Astrocyte of the spinal cord (primary cell): ENCODE measurements around the gene FKBP2.
A peak's percentile ranks its signal among the peaks of the same experiment; 100 is the strongest.

Experiments used
- DNase-seq: peaks from one replicate; pipeline ENCODE4 v3.0.0; 2011; ENCODE audit warnings: low read depth, low spot score
- H3K4me3 ChIP-seq: 2 replicates; pipeline ENCODE4 v1.5.1; 2011; ENCODE audit warnings: low read depth, mild to moderate bottlenecking, low read length, moderate library complexity
- in situ Hi-C: cut with HindIII; loops from 2 replicates; pipeline ENCODE4 v1.10.0; 2017; ENCODE audit warnings: low sequenced_read_pairs
- TF ChIP-seq, protein P1 (sequence below): IDR thresholded peaks from 2 replicates; pipeline ENCODE4 v1.5.1; 2012; ENCODE audit warnings: low read depth, mild to moderate bottlenecking, low read length, inconsistent platforms

Gene FKBP2

DNA sequence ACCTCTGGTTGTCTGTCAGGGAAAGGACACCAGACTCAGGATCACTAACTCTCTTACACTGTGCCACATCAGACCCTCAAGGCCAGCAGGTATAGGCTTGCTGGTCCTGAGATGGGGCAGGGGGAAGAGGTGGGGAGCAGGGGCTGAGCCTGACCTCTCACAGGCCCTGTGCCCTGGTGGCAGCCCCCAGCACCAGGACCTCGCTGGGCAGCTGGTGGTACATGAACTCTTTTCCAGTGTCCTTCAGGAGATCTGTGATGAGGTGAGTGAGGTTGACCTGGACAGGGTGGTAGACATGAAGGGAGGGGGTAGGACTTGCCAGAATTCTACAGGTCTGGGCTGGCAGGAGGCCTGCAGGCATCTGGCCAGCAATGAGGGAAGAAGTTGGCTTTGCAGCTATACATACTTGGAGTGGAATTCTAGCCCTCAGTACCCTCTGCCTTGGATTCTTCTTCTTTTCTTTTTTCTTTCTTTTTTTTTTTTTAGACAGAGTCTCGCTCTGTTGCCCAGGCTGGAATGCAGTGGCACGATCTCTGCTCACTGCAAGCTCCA is 13.4 kb upstream of the FKBP2 start:
- TF ChIP-seq, protein P1, sequence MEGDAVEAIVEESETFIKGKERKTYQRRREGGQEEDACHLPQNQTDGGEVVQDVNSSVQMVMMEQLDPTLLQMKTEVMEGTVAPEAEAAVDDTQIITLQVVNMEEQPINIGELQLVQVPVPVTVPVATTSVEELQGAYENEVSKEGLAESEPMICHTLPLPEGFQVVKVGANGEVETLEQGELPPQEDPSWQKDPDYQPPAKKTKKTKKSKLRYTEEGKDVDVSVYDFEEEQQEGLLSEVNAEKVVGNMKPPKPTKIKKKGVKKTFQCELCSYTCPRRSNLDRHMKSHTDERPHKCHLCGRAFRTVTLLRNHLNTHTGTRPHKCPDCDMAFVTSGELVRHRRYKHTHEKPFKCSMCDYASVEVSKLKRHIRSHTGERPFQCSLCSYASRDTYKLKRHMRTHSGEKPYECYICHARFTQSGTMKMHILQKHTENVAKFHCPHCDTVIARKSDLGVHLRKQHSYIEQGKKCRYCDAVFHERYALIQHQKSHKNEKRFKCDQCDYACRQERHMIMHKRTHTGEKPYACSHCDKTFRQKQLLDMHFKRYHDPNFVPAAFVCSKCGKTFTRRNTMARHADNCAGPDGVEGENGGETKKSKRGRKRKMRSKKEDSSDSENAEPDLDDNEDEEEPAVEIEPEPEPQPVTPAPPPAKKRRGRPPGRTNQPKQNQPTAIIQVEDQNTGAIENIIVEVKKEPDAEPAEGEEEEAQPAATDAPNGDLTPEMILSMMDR: no peak
- in situ Hi-C loops: no loop called here
- no peak for DNase-seq
- H3K4me3 ChIP-seq: peak overlapping the region; percentile 80

DNA sequence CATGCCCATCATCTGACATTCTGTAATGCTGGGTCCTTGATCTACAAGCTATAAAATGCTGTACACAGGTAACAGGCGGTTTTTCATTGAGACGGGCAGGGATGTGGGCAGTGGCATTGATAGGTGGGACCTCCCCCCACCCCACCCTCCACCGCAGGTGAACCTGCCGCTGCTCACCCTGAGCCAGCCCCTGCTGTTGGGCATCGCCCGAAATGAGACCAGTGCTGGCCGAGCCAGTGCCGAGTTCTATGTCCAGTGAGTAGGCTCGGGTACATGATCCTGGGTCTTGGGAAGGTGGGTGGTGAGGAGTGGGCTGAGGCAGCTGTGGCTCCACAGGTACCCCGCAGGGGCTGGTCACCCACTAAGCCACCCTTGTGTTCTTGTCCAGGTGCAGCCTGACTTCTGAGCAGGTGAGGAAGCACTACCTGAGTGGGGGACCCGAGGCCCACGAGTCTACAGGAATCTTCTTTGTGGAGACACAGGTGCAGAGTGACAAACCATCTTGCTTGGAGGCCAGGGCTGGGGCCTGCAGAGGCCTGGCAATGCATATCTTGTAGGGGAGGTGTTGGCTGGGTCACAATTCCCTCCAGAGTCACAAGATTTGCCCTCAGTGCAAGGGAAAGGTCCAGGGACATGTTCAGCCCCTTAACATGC is 11.7 kb upstream of the FKBP2 start:
- no peak overlapping the region for H3K4me3 ChIP-seq
- in situ Hi-C loops: no loop called here
- TF ChIP-seq, protein P1: no peak
- DNase-seq: no peak

DNA sequence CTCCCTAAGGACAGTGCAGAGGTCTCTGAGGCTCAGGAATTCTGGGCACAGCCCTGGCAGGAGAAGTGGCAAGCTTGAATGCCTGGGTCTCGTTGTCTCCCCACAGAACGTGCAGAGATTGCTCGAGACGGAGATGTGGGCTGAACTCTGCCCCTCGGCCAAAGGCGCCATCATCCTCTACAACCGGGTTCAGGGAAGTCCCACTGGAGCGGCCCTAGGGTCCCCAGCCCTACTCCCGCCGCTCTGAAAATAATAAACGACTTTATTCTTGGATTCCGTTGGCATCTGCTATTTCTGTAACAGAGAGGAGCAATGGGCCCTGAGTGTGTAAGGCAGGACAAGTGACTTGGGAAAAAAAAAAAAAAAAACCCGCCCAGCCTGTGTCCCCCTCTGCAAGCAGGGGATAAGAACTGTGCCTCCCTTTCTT is 11.1 kb upstream of the FKBP2 start:
- H3K4me3 ChIP-seq: peak overlapping the region; percentile 78
- in situ Hi-C loops: no loop called here
- DNase-seq: no peak
- TF ChIP-seq, protein P1: no peak

DNA sequence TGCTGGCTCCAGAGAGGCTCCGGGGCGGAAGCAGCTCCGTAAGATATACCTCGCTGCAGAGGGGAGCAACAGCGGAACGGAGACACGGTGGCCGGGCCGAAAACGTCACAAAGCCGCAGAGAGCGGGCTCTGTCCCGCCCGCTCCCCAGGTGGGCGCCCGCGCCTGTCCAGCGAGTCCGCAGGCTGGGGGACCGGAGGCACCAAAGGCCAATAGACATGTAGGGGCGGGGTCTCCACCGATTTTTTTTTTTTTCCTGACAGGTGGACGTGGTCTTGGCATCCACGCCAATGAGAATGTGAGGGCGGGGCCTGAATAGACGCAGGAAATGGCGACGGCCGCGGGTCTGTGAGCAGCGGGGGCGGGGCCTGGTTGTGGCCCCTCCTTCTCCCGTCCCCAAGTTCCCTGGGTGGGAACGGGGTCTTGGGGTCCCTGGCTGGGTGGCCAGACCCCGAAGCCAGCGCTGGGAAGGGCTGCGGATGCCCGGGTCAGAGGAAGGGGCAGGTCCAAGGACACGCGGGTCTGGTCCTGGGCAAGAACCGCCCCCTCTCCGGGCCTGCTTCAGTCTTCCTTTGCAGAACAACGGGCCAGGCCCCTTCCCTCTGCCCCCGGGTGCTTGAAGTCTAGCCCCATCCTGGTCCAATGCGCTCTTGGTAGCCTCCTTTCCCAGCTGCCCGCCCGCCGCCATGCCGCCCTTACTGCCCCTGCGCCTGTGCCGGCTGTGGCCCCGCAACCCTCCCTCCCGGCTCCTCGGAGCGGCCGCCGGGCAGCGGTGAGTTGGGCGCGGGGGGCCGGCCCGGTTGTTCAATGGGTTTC is 10.5 kb upstream of the FKBP2 start, which contains the start of gene DNAJC4:
Gene DNAJC4 (plus strand): TSS at position 378 of the 814 bp plus-strand sequence. CDS start 307 bp downstream, at position 685.
- TF ChIP-seq, protein P1: no peak
- H3K4me3 ChIP-seq: peak within 1 kb of the TSS; percentile 78
- in situ Hi-C loops: no loop called here
- peak; percentile 91 for DNase-seq

DNA sequence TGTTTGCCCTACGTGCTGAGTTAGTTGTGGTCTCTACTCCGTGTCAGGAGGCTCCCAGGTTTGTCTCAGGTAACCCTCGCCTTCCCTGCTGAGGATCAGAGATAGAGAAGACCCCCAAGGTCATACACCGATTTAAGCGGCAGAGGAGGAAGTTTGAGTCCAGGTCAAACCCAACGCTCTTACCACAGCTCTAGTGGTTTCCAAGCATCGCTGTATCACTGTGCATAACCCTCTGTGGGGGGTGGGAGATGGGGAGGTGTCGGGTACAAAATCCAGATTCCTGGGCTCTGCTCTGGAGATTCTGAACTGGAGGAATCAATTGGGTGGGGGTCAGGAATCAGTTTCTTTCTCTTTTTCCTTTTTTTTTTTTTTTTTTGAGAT is 9.9 kb upstream of the FKBP2 start:
- in situ Hi-C loops: no loop called here
- TF ChIP-seq, protein P1: no peak
- peak overlapping the region; percentile 78 for H3K4me3 ChIP-seq
- no peak for DNase-seq

DNA sequence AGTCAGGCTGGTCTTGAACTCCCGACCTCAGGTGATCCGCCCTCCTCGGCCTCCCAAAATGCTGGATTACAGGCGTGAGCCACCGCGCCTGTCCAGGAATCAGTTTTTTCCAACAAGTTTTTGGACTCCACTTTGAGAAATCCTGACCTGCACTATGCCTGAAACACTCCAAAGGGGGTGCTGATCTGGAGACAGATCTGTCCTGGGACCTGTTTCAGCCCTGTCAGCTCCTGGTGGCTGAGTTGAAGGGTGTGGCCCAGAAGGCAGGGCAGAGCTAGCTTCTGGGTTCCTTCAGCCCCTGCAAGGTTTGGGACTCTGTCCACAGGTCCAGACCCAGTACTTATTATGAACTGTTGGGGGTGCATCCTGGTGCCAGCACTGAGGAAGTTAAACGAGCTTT is 9.3 kb upstream of the FKBP2 start:
- no peak for DNase-seq
- in situ Hi-C loops: no loop called here
- no peak overlapping the region for H3K4me3 ChIP-seq

More for the DNA sequence above, 9.3 kb upstream of the FKBP2 start:
- TF ChIP-seq, protein P1: no peak
